Ovary (tissue), 9 donors: ENCODE results near the gene TOP1. TPM values are rescaled to one million over a fixed set of nuclear protein-coding genes. Genes with fewer than 3 reads are reported as not detected.
A peak's percentile ranks its signal among the peaks of the same experiment; 100 is the strongest.

Experiments used
- DNase-seq, 5 donors: peaks; one replicate each; pipeline ENCODE4 v3.0.0-alpha.2; 2019 to 2020
- H3K27ac ChIP-seq, 2 donors: fragments of 200-600 bp; one replicate each; pipeline versions ENCODE4 v1.5.1 to v1.8.0; 2019 to 2022
- H3K27me3 ChIP-seq: fragments of 200-600 bp; one replicate; pipeline ENCODE4 v1.8.0; 2022
- H3K36me3 ChIP-seq: fragments of 200-600 bp; sonication (generic); one replicate; pipeline ENCODE4 v1.5.1; 2019
- H3K4me1 ChIP-seq: one replicate; pipeline ENCODE4 v1.8.1; 2013; ENCODE audit warnings: mild to moderate bottlenecking, moderate library complexity; ENCODE audit not compliant: insufficient read depth
- H3K4me3 ChIP-seq: fragments of 200-600 bp; sonication (generic); one replicate; pipeline ENCODE4 v1.5.1; 2017
- H3K9me3 ChIP-seq, 2 donors: fragments of 200-600 bp in 1 of 2; sonication (generic) in 1 of 2; one replicate each; pipeline versions ENCODE4 v1.5.1 to v1.8.1; 2013 to 2019; ENCODE audit warnings: mild to moderate bottlenecking in 1 of 2, moderate library complexity in 1 of 2
- CTCF ChIP-seq, 3 donors: fragments of 450-650 bp in 2 of 3; fragments of 200-600 bp in 1 of 3; IDR thresholded peaks; one replicate each; pipeline versions ENCODE4 v1.5.1 to v1.8.0; 2016 to 2022; ENCODE audit warnings: antibody characterized with exemption in 3 of 3, mild to moderate bottlenecking in 1 of 3
- EP300 ChIP-seq: sonication (generic); formaldehyde crosslinking; IDR thresholded peaks from one replicate; pipeline ENCODE4 v1.6.1; 2017; ENCODE audit warnings: antibody characterized with exemption
- POLR2A ChIP-seq: fragments of 450-650 bp; IDR thresholded peaks from one replicate; pipeline ENCODE4 v1.6.1; 2017; ENCODE audit warnings: antibody characterized with exemption, mild to moderate bottlenecking, moderate library complexity
- WGBS, 3 donors: extraction: QIAGEN DNeasy Blood & Tissue Kit in 1 of 3; methylation state at CpG; one replicate each; pipeline versions ENCODE4 v1.1.5 to v1.1.7; 2013 to 2017; 5-methylcytosine and 5-hydroxymethylcytosine counted together
- intact Hi-C, 4 donors: fragments of 100-400 bp; cut with DNase I; formaldehyde crosslinking; loops; one replicate each; pipeline versions ENCODE4 v1.11.0 to v1.15.1; 2022 to 2023
- polyA plus RNA-seq, 2 donors: library from polyadenylated mRNA; stranded (reverse); fragments of 200-250 nt in 1 of 2; fragments of 350-450 nt in 1 of 2; fragmentation: Illumina TruSeq in 1 of 2; extraction: RNeasy Lipid Tissue Mini Kit (QIAGEN cat#74804) in 1 of 2; gene quantifications; one replicate each; pipeline ENCODE4 v1.2.3, GENCODE V29; 2013 to 2014
- total RNA-seq, 7 donors: library from RNA; depleted of rRNA in 2 of 7; stranded (reverse); fragments of >200 nt in 2 of 7; fragmentation: NEBNext Ultra II Directional in 3 of 7; extraction: Animal tissue kit (Norgen Biotek cat#: 25700) in 3 of 7; gene quantifications; one replicate each; pipeline versions ENCODE4 v1.1.0 to v1.2.4, GENCODE V29; 2016 to 2023
- donor health status: DM: no; HTN: no; CAD: no; lungs with moderate emphysema.
- donor health status: DM: no; HTN: no; CAD: no.
- donor health status: Bipolar disorder and iron deficiency.
- donor health status: DM: yes; HTN: yes; CAD: no.
- donor health status: DM: no; HTN: no; CAD: no.
- donor health status: DM: yes; HTN: yes; CAD: no.

Gene TOP1
- total and polyA plus RNA-seq, 9 donors, result 20.9 to 48.4 (median 35.6) TPM

- no peaks in the 10 kb centered on the region for H3K9me3 ChIP-seq
- TF ChIP-seq POLR2A (no peak), EP300 (no peak), CTCF (IDR thresholded peaks at IDR 0.05) (no peak)
- WGBS, 3 donors, result 41 to 53% (median 43%) methylated on average over 5 of the region's 5 CpGs
- H3K27me3 ChIP-seq, result no peaks in the 10 kb centered on the region
- no peaks in the 10 kb centered on the region for H3K36me3 ChIP-seq
- peak overlapping the region in 1 of 2 donors; percentile 86 for H3K27ac ChIP-seq
- peak overlapping the region; percentile 86 for H3K4me3 ChIP-seq
- intact Hi-C loops, result no loop called here
- DNase-seq, result no peak
- H3K4me1 ChIP-seq, result peaks cover 34% of the 10 kb centered on the region
Observed at GRCh38 chr20:41139227-41140093, 110.8 kb downstream of the TOP1 start.

GRCh38 chr20:41140226-41141133 lies 111.9 kb downstream of the TOP1 start:
- intact Hi-C loops, result no loop called here
- H3K4me3 ChIP-seq, result no peak overlapping the region
- 51 to 64% (median 64%) methylated on average over 10 of the region's 10 CpGs for WGBS, 3 donors
- DNase-seq, result no peak
- no peaks in the 10 kb centered on the region for H3K36me3 ChIP-seq
- H3K4me1 ChIP-seq, result peaks cover 37% of the 10 kb centered on the region
- no peaks in the 10 kb centered on the region for H3K27me3 ChIP-seq
- TF ChIP-seq POLR2A (no peak), EP300 (no peak), CTCF (IDR thresholded peaks at IDR 0.05) (no peak)
- H3K9me3 ChIP-seq, result no peaks in the 10 kb centered on the region
- H3K27ac ChIP-seq, result no peak overlapping the region

GRCh38 chr20:41141153-41141815 lies 112.7 kb downstream of the TOP1 start:
- Histone ChIP-seq H3K27me3 (no peaks in the 10 kb centered on the region), H3K9me3 (no peaks in the 10 kb centered on the region), H3K27ac (no peak overlapping the region), H3K4me1 (peaks cover 42% of the 10 kb centered on the region), H3K36me3 (no peaks in the 10 kb centered on the region), H3K4me3 (no peak overlapping the region)
- WGBS, 3 donors, result 25 to 30% (median 25%) methylated on average over 8 of the region's 8 CpGs
- DNase-seq, result peak in 1 of 5 donors; percentile 44
- intact Hi-C loops, result no loop called here
- TF ChIP-seq POLR2A, result no peak
- TF ChIP-seq CTCF (IDR thresholded peaks at IDR 0.05), result no peak
- no peak for TF ChIP-seq EP300

GRCh38 chr20:41142245-41142644 lies 113.6 kb downstream of the TOP1 start:
- no peak overlapping the region for H3K27ac ChIP-seq
- WGBS, 3 donors, result 77 to 86% (median 85%) methylated on average over 4 of the region's 4 CpGs

More at GRCh38 chr20:41142245-41142644, 113.6 kb downstream of the TOP1 start:
- intact Hi-C loops, result no loop called here
- TF ChIP-seq POLR2A, result no peak
- no peak for TF ChIP-seq CTCF (IDR thresholded peaks at IDR 0.05)
- TF ChIP-seq EP300, result no peak
- H3K4me1 ChIP-seq, result peaks cover 47% of the 10 kb centered on the region
- no peak overlapping the region for H3K4me3 ChIP-seq
- DNase-seq, result no peak
- H3K36me3 ChIP-seq, result no peaks in the 10 kb centered on the region
- no peaks in the 10 kb centered on the region for H3K9me3 ChIP-seq
- H3K27me3 ChIP-seq, result no peaks in the 10 kb centered on the region
